Omental fat pad (tissue), 4 donors: ENCODE results near the gene SFT2D2. TPM values are rescaled to one million over a fixed set of nuclear protein-coding genes. Genes with fewer than 3 reads are reported as not detected.

Source experiments
- ATAC-seq: fragments of 150-250 bp; one replicate; pipeline ENCODE4 v1.9.1; 2016; ENCODE audit warnings: mild to moderate bottlenecking, moderate library complexity; ENCODE audit not compliant: low FRiP score
- DNase-seq: peaks from one replicate; pipeline ENCODE4 v3.0.0-alpha.2; 2019; ENCODE audit warnings: low spot score
- CTCF ChIP-seq, 3 donors: fragments of 450-650 bp; IDR thresholded peaks; one replicate each; pipeline ENCODE4 v1.5.1; 2016 to 2017; ENCODE audit warnings: antibody characterized with exemption in 3 of 3, mild to moderate bottlenecking in 3 of 3, moderate library complexity in 2 of 3
- total RNA-seq, 4 donors: library from RNA; depleted of rRNA; stranded (reverse); fragments of >200 nt; gene quantifications; one replicate each; pipeline ENCODE4 v1.1.0, GENCODE V29; 2016

SFT2D2 gene
- total RNA-seq, 4 donors from 2014 or later = 36.8 to 41.0 (median 37.4) TPM

DNA sequence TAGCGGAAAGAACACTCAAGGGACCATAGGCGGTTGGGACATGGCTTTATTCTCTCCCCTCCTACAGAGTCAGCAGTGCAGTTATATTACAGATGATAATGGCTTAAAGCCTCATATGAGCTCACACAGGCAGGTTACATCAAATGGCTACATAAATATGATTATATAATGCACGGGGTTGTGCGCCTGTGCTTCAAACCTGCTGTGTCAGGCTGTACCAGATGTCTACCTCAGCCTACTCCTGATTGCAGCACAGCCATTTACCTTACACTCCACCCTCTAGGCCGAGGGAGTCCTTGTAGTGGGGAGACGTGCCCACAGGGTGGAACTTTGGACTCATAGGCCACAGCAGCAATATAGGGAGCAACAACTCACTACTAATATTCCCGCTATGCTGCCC lies 38.5 kb downstream of the SFT2D2 start:
- no peak for ATAC-seq
- TF ChIP-seq CTCF (IDR thresholded peaks at IDR 0.05) = no peak

DNA sequence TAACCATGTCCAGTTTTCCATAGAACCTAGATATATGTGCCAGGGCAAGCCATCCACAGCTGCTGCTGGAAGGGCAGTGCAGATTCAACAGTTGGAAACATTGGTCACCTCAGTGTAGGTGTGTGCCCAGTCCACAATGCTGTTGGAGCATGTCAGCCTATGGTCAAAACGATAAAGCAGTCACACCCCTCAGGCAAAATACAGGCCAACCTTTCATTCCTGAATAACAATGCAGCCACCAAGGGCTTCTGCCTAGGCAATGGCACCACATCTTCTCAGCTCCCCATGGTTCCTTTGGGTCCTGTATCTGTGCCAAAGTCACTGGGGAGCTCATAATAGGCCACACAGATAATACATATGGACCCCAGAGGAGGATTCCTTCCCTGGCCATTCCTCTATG lies 39.8 kb downstream of the SFT2D2 start:
- ATAC-seq = no peak
- no peak for TF ChIP-seq CTCF (IDR thresholded peaks at IDR 0.05)
- no peak for DNase-seq

More for the DNA sequence above, 38.5 kb downstream of the SFT2D2 start:
- no peak for DNase-seq

- TF ChIP-seq CTCF (IDR thresholded peaks at IDR 0.05) = no peak
- DNase-seq (no peak), ATAC-seq (no peak)
Measured at GRCh38 chr1:168266644-168267186, 40.9 kb downstream of the SFT2D2 start.

DNA sequence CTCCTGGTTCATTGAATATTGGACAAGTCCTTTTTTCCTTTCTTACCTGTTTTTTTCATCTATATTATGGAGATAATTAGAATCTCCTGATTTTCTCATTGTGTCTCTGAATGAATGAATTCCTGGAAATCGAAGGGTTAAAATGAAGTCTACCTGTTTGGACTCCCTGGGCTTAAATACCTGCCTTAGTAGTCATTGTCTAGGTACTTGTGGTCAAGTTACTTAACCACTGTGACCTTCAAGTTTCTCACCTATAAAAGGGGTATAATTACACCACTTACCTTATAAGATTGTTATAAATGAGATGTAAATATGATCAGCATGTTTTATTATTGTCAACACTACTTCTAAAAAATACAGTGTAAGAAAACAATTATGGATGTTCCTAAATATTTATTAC lies 45.8 kb downstream of the SFT2D2 start:
- DNase-seq (no peak), ATAC-seq (no peak)
- TF ChIP-seq CTCF (IDR thresholded peaks at IDR 0.05) = no peak

DNA sequence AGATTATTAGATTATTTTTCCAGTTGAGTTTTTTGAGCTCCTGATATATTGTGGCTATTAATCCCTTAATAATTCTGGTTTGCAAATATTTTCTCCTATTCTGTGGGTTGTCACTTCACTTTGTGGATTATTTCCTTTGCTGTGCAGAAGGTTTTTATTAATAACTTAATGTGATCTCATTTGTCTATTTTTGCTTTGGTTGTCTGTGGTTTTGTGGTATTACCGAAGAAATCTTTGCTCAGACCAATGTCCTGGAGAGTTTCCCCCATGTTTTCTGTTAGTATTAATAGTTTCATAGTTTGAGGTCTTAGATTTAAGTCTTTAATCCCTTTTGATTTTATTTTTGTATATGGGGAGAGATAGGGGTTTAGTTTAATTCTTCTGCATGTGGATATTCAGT lies 47.8 kb downstream of the SFT2D2 start:
- TF ChIP-seq CTCF (IDR thresholded peaks at IDR 0.05) = no peak
- ATAC-seq (no peak), DNase-seq (no peak)

- no peak for TF ChIP-seq CTCF (IDR thresholded peaks at IDR 0.05)
- ATAC-seq = no peak
- DNase-seq = no peak
Measured at GRCh38 chr1:168279253-168279652, 53.4 kb downstream of the SFT2D2 start.

DNA sequence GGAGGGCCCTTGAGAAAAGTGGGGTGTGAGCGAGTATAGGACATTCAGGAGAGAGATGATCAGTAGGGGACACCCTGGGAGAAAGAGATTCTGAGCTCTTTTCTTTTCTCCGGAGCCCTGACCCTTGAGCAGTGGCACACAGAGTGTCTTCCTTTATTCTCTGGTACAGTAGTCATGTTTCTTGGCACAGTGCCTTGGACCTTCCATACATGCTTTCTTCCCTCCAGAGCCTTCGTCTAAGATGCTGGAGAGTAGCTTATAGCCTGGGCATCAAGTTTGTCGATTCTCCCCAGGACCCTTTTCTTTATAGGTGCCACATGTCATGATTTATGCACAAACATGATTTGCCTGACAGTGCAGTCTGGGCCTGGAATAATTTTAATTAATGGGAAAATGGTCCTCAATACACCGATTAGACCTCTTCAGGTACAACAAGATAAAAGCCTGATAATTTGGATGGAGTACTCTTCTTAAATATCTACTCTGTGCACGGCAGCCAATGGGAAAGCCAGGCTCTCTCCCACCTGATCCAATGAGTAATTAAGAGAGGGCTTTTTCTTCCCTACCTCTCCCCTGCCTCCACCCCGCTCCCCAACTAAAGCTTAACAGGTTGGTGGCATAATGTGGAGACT lies 54.6 kb downstream of the SFT2D2 start, which contains the start of gene TBX19:
TBX19 (plus strand) TSS at position 582 of the 632 bp plus-strand sequence. CDS start 214 bp downstream, outside the sequence.
- no peak for ATAC-seq
- DNase-seq = no peak
- no peak for TF ChIP-seq CTCF (IDR thresholded peaks at IDR 0.05)
